ENCODE measurements around the gene SP8.
"Not testable (repeated sequence)": the region's sequence is repeated elsewhere in the genome, so short reads cannot be mapped to it uniquely, and the experiment has no call there.

The SP8 gene

GRCh38 chr7:20786779-20787659 lies at the start of gene SP8:
Gene SP8, minus strand, starts transcription at chr7:20786886. Its CDS starts 88 bp downstream, at chr7:20786798.
- DNase-seq (ENCODE audit: low read depth in 2 of 2): no peak

DNA sequence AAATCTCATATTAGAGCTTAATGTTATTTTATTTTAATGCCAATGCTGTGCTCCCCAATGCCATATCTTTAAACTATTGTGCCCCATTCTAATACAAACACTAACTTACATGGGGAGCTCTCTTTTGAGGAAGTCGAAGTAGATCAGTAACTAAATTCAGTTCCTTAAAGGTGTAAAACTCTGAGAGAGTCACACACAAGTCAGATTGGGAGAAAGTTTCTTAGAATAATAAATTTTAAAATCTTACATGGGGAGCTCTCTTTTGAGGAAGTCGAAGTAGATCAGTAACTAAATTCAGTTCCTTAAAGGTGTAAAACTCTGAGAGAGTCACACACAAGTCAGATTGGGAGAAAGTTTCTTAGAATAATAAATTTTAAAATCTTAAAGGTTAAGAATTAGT lies 49.7 kb upstream of the SP8 start:
- not testable (repeated sequence) for DNase-seq (ENCODE audit: low read depth in 2 of 2)

GRCh38 chr7:20835111-20835750 lies 48.5 kb upstream of the SP8 start:
- DNase-seq (ENCODE audit: low read depth in 2 of 2): no peak

- no peak for DNase-seq (ENCODE audit: low read depth in 2 of 2)
Measured at GRCh38 chr7:20834656-20835055, 48.0 kb upstream of the SP8 start.

DNA sequence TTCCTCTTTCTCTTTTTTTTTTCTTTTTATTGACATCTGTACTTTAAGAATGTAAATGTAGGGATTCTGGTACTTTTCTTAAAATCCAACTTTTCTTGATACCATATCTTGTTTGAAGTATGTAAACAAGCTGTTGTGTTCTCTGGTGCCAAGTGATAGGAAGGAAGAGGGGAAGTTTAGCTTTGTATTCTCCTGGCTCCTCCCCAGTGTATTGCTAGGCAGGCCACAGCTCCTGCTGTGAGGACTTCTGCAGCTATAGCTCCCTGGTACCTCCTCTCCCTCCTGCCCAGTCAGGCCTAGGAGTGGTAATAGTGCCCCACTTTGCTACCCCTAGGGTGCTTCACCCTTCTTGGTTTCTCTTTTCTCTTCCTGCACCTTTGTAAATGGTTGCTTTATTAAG lies 45.3 kb upstream of the SP8 start:
- DNase-seq (ENCODE audit: low read depth in 2 of 2): no peak

- no peak for DNase-seq (ENCODE audit: low read depth in 2 of 2)
Measured at GRCh38 chr7:20831451-20831850, 44.8 kb upstream of the SP8 start.

- no peak for DNase-seq (ENCODE audit: low read depth in 2 of 2)
Measured at GRCh38 chr7:20828947-20829346, 42.3 kb upstream of the SP8 start.

GRCh38 chr7:20827172-20827571 lies 40.5 kb upstream of the SP8 start:
- DNase-seq (ENCODE audit: low read depth in 2 of 2): no peak

- DNase-seq (ENCODE audit: low read depth in 2 of 2): no peak
Measured at GRCh38 chr7:20826243-20826642, 39.6 kb upstream of the SP8 start.

DNA sequence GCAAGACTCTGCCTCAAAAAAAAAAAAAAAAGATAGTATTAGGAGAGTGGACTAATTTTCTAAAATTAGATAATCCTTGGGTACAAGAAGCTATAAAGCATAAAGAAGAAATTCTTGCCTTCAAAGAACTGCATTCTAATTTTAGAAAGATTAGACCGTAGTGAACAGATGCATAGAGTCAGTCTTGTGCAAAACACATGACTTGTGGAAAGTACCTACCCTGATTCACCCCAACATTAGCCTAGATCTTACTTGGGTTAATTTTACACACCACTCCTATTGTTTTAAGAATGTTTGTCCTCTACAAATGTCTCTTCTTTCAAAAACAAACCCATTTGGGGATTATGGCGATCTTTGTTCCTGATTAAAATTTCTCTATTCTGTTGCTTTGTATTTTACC lies 38.9 kb upstream of the SP8 start:
- DNase-seq (ENCODE audit: low read depth in 2 of 2): no peak

- DNase-seq (ENCODE audit: low read depth in 2 of 2): not testable (repeated sequence)
Measured at GRCh38 chr7:20821390-20821789, 34.7 kb upstream of the SP8 start.

GRCh38 chr7:20816372-20816959 lies 29.8 kb upstream of the SP8 start:
- DNase-seq (ENCODE audit: low read depth in 2 of 2): no peak

- DNase-seq (ENCODE audit: low read depth in 2 of 2): no peak
Measured at GRCh38 chr7:20804345-20804744, 17.7 kb upstream of the SP8 start.

- DNase-seq (ENCODE audit: low read depth in 2 of 2): no peak
Measured at GRCh38 chr7:20799566-20800366, 13.1 kb upstream of the SP8 start.

DNA sequence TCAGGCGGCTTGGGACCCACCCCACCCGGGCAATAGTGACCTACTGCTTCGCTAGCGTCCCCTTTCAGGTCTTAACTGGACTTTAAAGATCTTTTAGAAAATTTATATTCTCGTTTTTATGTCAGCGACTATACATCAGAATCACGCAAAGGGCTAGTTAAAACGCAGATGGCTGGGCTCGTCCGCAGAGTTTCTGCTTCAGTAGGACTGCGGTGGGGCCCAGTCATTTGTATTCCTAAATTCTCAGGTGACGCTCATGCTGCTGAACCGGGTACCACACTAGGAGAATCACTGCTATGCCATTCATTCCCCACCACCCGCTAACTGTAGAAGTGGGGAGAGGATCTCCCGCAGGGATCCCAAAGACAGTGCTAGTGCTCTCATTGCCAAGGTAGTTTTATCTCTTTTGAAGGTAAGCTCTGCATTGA lies 12.0 kb upstream of the SP8 start:
- no peak for DNase-seq (ENCODE audit: low read depth in 2 of 2)

DNA sequence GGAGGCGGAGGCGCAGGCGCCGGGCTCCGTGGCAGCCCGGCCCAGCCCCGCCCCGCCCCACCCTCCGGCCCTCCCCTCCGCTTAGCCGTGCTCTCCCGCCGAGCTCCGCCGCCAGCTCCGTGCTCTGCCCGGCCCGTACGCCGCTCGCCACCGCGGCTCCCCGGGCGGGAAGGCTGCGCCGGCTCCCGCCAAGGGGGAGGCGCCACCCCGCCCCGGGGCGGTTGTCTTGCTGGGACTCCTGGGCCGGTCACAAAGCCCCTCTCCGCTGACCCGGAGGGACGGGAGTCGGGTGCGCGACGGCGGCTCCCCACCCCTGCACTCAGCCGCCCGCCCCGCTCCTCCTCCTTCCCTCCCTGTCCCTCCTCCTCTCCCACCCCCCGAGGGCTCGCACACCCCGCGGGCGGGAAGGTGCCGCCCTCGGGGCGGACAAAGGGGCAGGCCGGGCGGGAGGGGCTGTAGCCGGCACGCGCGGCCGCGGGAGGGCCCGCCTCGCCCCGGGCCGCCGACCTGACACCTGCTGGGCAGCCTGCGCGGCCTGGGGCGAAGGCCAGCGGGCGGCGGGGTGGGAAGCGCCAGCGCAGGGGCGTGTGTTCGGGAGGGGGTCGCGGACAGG lies 11.5 kb upstream of the SP8 start:
- DNase-seq (ENCODE audit: low read depth in 2 of 2): no peak

GRCh38 chr7:20797462-20798080 lies 10.9 kb upstream of the SP8 start:
- DNase-seq (ENCODE audit: low read depth in 2 of 2): no peak

- DNase-seq (ENCODE audit: low read depth in 2 of 2): no peak
Measured at GRCh38 chr7:20797042-20797461, 10.4 kb upstream of the SP8 start.

DNA sequence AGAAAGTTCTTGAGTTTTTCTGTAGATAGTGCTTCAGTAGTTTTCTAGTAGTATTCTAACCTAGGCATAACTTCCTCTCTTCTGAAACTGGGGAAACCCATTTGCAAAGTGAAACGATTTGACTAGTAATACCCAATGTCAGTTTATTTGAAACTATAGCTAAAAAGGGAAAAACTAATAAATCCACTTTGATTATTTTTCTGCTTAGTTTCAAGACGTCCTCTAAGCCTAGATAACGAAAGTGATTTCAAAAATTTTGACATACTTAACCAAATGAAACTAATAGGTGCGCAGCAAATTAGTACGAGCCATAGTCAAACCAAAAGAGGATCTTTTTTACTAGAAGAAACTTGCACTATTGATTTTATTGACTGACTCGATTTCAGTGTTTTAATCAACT lies 9.8 kb upstream of the SP8 start:
- DNase-seq (ENCODE audit: low read depth in 2 of 2): no peak

GRCh38 chr7:20795881-20796280 lies 9.2 kb upstream of the SP8 start:
- no peak for DNase-seq (ENCODE audit: low read depth in 2 of 2)

DNA sequence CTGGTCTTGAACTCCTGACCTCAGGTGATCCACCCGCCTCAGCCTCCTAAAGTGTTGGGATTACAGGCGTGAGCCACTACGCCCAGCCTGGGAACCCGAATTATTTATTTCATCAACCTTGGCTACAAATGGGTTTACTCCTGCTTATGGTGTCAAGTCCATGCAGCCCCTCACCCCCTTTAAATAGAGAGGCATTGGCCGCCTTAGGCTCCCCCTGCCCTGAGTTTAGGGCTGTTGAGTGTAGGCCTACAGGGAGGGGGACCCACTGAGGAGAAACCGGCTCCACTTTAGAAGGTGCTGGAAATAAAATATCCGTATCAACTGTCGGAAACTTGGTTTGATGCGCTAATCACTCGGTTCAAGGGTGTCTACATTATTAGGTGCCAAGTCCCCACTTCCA lies 8.7 kb upstream of the SP8 start:
- DNase-seq (ENCODE audit: low read depth in 2 of 2): no peak

Data from activated CD4-positive, alpha-beta T cell treated with anti-CD3 and anti-CD28 coated beads for 24 hours (primary cell).